22Rv1 (cell line): ENCODE measurements around the gene USH2A.

ENCODE experiments used
- H3K27ac ChIP-seq: fragments of 450-650 bp; 2 replicates; pipeline ENCODE4 v1.5.1; 2017
- CTCF ChIP-seq: fragments of 450-650 bp; IDR thresholded peaks from 2 replicates; pipeline ENCODE4 v1.5.1; 2017; ENCODE audit warnings: mild to moderate bottlenecking
- ZFX ChIP-seq: fragments of 450-650 bp; IDR thresholded peaks from 2 replicates; pipeline ENCODE4 v1.6.1; 2017; ENCODE audit warnings: antibody characterized with exemption, borderline replicate concordance

Gene USH2A

GRCh38 chr1:215600867-215601266 is 822.4 kb downstream of the USH2A start:
- TF ChIP-seq ZFX: no peak
- TF ChIP-seq CTCF: no peak
- H3K27ac ChIP-seq: no peak overlapping the region

- no peak for TF ChIP-seq CTCF
- TF ChIP-seq ZFX: no peak
- H3K27ac ChIP-seq: no peak overlapping the region
Observed at GRCh38 chr1:215600258-215600792, 822.9 kb downstream of the USH2A start.

- no peak overlapping the region for H3K27ac ChIP-seq
- TF ChIP-seq CTCF: no peak
- no peak for TF ChIP-seq ZFX
Observed at GRCh38 chr1:215599418-215600074, 823.7 kb downstream of the USH2A start.

GRCh38 chr1:215597961-215598360 is 825.3 kb downstream of the USH2A start:
- TF ChIP-seq CTCF (no peak), ZFX (no peak)

GRCh38 chr1:215595231-215595630 is 828.0 kb downstream of the USH2A start:
- no peak overlapping the region for H3K27ac ChIP-seq
- TF ChIP-seq ZFX (no peak), CTCF (no peak)

More at GRCh38 chr1:215597961-215598360, 825.3 kb downstream of the USH2A start:
- no peak overlapping the region for H3K27ac ChIP-seq

- H3K27ac ChIP-seq: no peak overlapping the region
- TF ChIP-seq ZFX: no peak
- TF ChIP-seq CTCF: no peak
Observed at GRCh38 chr1:215594640-215595039, 828.6 kb downstream of the USH2A start.

- TF ChIP-seq ZFX (no peak), CTCF (no peak)
- H3K27ac ChIP-seq: peak overlapping the region; percentile 15; the same call in 1 of the 2 replicates
Observed at GRCh38 chr1:215590779-215591491, 832.3 kb downstream of the USH2A start.
